KOPT-K1 (cell line): ENCODE data around the gene LRSAM1.

Experiments used
- H3K27ac ChIP-seq: fragments of 200-600 bp; sonication (generic); 2 replicates; pipeline ENCODE4 v1.5.1; 2016; ENCODE audit warnings: antibody characterized with exemption, mild to moderate bottlenecking, low read depth, low read length; ENCODE audit not compliant: poor library complexity, severe bottlenecking
- H3K36me3 ChIP-seq: fragments of 200-600 bp; sonication (generic); 2 replicates; pipeline ENCODE4 v1.5.1; 2017; ENCODE audit warnings: antibody characterized with exemption, mild to moderate bottlenecking, low read length, moderate library complexity; ENCODE audit not compliant: insufficient read depth
- H3K9me3 ChIP-seq: fragments of 200-600 bp; sonication (generic); 2 replicates; pipeline ENCODE4 v1.5.1; 2017; ENCODE audit warnings: antibody characterized with exemption, low read length, mild to moderate bottlenecking; ENCODE audit not compliant: insufficient read depth, poor library complexity, severe bottlenecking

Gene LRSAM1

DNA sequence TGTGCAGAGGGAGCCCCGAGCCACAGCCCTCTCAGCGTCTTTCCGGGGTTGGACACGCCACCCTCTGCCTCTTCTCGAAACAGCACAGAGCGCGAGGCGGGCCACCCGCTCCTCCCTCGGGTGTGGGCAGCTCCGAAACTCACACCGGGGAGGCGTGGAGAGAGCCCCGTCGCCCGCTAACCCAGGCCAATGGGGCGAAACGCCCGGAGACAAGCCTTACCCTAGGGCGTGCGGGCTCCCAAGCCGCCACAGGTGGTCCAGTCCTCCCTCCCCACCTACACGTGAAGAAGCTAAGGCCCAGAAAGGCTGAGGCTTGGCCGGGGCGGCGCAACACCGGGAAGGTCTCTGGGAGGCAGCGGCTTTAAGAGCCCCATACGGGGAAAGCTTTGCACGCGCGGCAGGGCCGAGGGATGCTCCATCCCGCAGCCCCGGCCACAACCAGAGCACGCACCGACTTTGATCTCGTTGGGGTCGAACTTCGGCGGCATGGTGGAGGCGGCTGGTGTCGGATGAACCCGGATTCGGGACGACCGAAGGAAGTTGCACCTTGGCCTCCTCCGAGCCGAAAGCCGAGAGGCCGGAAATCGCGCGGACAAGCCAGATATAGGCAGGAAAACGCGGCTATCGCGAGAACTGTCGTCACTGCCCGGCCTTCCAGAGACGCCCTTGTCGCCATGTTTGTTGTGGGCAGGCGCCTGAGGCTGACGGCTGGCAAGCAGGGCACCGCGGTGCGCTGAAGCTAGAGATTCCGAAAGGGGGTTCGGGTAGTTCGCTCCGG is at the start of gene LRSAM1, which contains the start of gene RPL12:
LRSAM1 (plus strand) TSS at position 681 of the 778 bp plus-strand sequence. CDS start 3,018 bp downstream, outside the sequence.
RPL12 (minus strand) TSS at position 577 of the 778 bp plus-strand sequence; CDS start at position 488, 89 bp downstream.
- Histone ChIP-seq H3K36me3 (peaks cover 46% of the 10 kb centered on the region), H3K27ac (peak within 1 kb of the TSS; percentile 81), H3K9me3 (no peaks in the 10 kb centered on the region)

DNA sequence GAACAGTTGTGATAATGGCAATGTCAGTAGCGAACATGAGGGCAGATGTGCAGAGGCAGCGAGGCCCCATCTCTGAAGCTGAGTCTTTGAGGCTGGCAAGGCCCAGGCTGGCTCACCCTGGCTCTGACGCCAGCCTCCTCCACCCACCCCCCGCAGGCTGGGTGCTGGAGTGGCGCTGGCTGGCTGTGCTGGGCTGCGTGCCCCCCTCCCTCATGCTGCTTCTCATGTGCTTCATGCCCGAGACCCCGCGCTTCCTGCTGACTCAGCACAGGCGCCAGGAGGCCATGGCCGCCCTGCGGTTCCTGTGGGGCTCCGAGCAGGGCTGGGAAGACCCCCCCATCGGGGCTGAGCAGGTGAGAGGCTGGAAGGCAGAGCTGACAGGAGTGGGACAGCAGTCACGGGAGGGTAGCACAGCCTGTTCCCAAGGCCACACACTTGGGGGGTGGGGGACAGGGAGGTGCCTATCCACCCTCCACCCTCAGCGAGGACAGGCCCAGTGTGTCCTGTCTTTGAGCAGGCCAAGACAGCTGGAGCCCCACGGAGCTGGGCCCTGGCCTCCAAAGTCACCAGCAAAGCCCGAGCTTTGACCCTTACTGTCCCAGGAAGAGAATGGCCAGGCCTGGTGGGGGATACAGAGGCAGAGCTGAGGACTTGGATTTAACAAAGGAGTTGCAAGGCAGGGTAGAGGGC is 48.8 kb upstream of the LRSAM1 start:
- no peaks in the 10 kb centered on the region for H3K36me3 ChIP-seq
- H3K9me3 ChIP-seq, result no peaks in the 10 kb centered on the region
- no peak overlapping the region for H3K27ac ChIP-seq

GRCh38 chr9:127403507-127404192 is 47.7 kb upstream of the LRSAM1 start:
- H3K36me3 ChIP-seq, result no peaks in the 10 kb centered on the region
- no peaks in the 10 kb centered on the region for H3K9me3 ChIP-seq
- H3K27ac ChIP-seq, result no peak overlapping the region

DNA sequence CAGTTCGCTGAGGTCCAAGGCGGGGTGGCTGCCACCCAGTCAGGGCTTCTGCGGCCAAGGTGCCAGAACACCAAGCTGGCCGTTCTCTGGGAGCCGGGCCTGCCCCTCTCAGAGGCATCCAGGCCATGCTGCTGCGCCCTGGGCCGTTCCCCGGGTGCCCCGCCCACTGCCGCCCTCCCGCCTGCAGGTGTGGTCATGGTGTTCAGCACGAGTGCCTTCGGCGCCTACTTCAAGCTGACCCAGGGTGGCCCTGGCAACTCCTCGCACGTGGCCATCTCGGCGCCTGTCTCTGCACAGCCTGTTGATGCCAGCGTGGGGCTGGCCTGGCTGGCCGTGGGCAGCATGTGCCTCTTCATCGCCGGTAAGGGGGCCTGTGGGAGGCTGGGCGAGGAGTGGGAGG is 46.7 kb upstream of the LRSAM1 start:
- H3K9me3 ChIP-seq, result no peaks in the 10 kb centered on the region
- no peaks in the 10 kb centered on the region for H3K36me3 ChIP-seq
- H3K27ac ChIP-seq, result no peak overlapping the region

GRCh38 chr9:127405344-127406125 is 45.8 kb upstream of the LRSAM1 start:
- no peaks in the 10 kb centered on the region for H3K36me3 ChIP-seq
- no peaks in the 10 kb centered on the region for H3K9me3 ChIP-seq
- no peak overlapping the region for H3K27ac ChIP-seq

DNA sequence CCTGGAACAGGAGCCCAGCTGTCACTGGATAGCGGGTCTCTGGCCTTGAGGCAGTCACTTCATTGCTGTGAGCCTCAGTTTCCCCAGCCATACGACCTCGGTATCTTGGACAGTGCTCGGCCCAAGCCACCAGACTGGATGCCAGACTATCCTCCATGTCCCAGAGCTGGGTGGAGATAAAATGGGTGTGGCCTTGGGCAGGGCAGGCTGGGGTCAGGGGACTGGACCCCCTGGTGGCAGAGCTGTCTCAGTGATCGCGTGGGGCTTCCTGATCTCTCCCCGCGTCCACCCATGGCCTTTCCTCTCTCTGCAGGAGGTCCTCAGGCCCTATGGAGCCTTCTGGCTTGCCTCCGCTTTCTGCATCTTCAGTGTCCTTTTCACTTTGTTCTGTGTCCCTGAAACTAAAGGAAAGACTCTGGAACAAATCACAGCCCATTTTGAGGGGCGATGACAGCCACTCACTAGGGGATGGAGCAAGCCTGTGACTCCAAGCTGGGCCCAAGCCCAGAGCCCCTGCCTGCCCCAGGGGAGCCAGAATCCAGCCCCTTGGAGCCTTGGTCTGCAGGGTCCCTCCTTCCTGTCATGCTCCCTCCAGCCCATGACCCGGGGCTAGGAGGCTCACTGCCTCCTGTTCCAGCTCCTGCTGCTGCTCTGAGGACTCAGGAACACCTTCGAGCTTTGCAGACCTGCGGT is 44.4 kb upstream of the LRSAM1 start:
- Histone ChIP-seq H3K36me3 (no peaks in the 10 kb centered on the region), H3K9me3 (no peaks in the 10 kb centered on the region), H3K27ac (no peak overlapping the region)

- no peaks in the 10 kb centered on the region for H3K36me3 ChIP-seq
- no peak overlapping the region for H3K27ac ChIP-seq
- H3K9me3 ChIP-seq, result no peaks in the 10 kb centered on the region
These were observed 43.8 kb upstream of the LRSAM1 start for GRCh38 chr9:127407492-127407843.

DNA sequence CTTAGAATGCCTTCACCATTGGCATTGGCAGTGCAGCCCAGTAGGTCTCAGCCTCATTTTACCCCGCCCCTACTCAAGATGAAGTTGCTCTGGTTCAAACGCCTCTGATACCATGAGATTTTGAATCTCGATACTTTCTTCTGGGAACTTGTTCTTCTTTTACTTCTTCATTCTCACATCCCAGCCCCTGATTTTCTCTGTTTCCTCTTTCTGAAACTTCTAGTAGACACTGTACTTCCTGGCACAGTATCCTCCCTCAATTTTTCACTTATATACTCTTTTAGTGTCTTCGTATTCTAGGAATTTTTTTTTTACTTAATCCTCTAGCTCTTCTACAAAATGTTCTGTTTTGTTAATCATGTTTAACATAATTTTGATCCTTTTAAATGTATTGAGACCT is 40.2 kb upstream of the LRSAM1 start:
- no peaks in the 10 kb centered on the region for H3K9me3 ChIP-seq
- no peak overlapping the region for H3K27ac ChIP-seq
- no peaks in the 10 kb centered on the region for H3K36me3 ChIP-seq

GRCh38 chr9:127415141-127415540 is 36.2 kb upstream of the LRSAM1 start:
- Histone ChIP-seq H3K9me3 (no peaks in the 10 kb centered on the region), H3K27ac (no peak overlapping the region), H3K36me3 (no peaks in the 10 kb centered on the region)

DNA sequence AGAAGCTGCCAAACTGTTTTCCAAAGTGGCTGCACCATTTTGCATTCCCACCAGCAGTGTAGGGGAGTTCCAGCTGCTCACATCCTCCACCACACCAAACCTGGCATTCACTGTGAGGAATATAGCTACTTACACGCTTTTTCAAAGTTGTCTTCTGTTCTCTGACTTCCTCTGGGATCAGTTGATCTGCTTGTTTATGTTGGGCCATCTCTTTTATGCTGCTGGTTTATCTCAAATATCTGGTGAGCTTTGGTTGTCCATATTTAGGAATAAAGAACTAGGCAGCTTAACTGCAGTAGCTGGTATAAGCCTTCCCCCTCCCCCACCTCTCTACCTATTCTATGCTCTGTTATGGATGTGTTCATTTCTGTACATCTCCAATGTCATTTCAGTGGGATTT is 35.7 kb upstream of the LRSAM1 start:
- H3K9me3 ChIP-seq, result no peaks in the 10 kb centered on the region
- no peak overlapping the region for H3K27ac ChIP-seq
- no peaks in the 10 kb centered on the region for H3K36me3 ChIP-seq

GRCh38 chr9:127417131-127418036 is 33.9 kb upstream of the LRSAM1 start:
- Histone ChIP-seq H3K27ac (no peak overlapping the region), H3K9me3 (no peaks in the 10 kb centered on the region), H3K36me3 (no peaks in the 10 kb centered on the region)

GRCh38 chr9:127418037-127418471 is 33.3 kb upstream of the LRSAM1 start:
- Histone ChIP-seq H3K36me3 (no peaks in the 10 kb centered on the region), H3K9me3 (no peaks in the 10 kb centered on the region), H3K27ac (no peak overlapping the region)

GRCh38 chr9:127419348-127419747 is 32.0 kb upstream of the LRSAM1 start:
- Histone ChIP-seq H3K27ac (no peak overlapping the region), H3K9me3 (no peaks in the 10 kb centered on the region), H3K36me3 (no peaks in the 10 kb centered on the region)
